Hair follicular keratinocyte (primary cell): Measurements from ENCODE around the gene SART1. TPM values are rescaled to one million over a fixed set of nuclear protein-coding genes. Genes with fewer than 3 reads are reported as not detected.

Source experiments
- total RNA-seq: library from RNA; depleted of rRNA; stranded (reverse); fragments of >200 nt; gene quantifications from 2 replicates; pipeline ENCODE4 v1.2.3, GENCODE V29; 2015

SART1 gene, protein sequence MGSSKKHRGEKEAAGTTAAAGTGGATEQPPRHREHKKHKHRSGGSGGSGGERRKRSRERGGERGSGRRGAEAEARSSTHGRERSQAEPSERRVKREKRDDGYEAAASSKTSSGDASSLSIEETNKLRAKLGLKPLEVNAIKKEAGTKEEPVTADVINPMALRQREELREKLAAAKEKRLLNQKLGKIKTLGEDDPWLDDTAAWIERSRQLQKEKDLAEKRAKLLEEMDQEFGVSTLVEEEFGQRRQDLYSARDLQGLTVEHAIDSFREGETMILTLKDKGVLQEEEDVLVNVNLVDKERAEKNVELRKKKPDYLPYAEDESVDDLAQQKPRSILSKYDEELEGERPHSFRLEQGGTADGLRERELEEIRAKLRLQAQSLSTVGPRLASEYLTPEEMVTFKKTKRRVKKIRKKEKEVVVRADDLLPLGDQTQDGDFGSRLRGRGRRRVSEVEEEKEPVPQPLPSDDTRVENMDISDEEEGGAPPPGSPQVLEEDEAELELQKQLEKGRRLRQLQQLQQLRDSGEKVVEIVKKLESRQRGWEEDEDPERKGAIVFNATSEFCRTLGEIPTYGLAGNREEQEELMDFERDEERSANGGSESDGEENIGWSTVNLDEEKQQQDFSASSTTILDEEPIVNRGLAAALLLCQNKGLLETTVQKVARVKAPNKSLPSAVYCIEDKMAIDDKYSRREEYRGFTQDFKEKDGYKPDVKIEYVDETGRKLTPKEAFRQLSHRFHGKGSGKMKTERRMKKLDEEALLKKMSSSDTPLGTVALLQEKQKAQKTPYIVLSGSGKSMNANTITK
- total RNA-seq, result 28.7 and 32.7 TPM in 2 replicates

GRCh38 chr11:65961267-65962140, at the start of gene SART1:
TSS of gene SART1 (plus strand) at chr11:65961734. CDS start at chr11:65961781, 47 bp downstream.

DNA sequence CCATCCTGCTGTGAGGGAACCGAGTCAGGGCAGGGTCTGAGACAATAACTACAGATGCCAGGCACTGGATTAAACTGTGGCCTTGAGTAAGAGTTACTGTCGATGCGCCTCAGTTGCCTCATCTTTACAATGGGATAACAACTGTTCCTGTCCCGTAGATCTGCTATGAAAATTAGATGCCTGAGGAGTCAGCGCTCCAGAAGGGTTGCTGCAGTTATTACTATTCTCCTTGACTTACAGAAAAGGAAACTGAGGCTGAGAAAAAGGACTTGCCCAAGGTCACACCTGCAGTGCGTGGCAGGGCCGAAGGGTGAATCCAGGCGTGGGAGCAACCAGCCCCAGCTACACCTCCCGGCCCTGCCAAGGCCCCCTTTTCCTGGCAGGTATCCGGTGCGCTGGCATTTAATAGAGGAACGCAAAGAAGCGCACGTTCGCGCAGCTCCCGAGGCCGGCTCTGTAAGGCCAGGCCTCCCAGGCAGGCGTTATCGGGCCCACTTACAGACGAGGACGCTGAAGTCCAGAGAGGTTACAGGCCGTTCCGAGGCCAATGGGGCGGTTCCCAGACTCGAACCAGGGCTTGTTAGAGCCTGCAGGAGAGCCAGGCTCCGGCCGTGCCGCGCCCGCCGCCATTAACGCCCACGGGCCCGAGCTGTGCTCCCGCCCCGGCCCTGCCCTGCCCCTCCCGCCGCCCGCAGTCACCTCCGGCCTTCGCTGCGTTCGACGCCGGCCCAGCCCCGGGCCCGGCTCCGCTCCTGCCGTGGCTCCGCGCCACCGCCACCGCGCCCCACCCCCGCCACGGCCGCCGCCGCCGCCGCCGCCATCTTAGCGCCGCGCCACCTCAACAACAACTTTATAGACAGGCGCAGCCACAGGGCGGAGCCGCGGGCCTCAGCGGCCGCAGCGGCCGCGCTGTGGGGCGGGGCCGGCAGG, 43.1 kb upstream of the SART1 start, which contains the start of gene C11orf68:
C11orf68 (minus strand) TSS at position 852 of the 930 bp plus-strand sequence; CDS start at position 821, 31 bp downstream.

GRCh38 chr11:65919141-65919572, 42.4 kb upstream of the SART1 start, which contains the start of gene DRAP1:
TSS of gene DRAP1 (plus strand) at chr11:65919426. CDS start at chr11:65919502, 76 bp downstream.

GRCh38 chr11:65945430-65945911, 16.1 kb upstream of the SART1 start, which contains the start of gene TSGA10IP:
TSS of gene TSGA10IP (plus strand) at chr11:65945480. CDS start at chr11:65945676, 196 bp downstream.

DNA sequence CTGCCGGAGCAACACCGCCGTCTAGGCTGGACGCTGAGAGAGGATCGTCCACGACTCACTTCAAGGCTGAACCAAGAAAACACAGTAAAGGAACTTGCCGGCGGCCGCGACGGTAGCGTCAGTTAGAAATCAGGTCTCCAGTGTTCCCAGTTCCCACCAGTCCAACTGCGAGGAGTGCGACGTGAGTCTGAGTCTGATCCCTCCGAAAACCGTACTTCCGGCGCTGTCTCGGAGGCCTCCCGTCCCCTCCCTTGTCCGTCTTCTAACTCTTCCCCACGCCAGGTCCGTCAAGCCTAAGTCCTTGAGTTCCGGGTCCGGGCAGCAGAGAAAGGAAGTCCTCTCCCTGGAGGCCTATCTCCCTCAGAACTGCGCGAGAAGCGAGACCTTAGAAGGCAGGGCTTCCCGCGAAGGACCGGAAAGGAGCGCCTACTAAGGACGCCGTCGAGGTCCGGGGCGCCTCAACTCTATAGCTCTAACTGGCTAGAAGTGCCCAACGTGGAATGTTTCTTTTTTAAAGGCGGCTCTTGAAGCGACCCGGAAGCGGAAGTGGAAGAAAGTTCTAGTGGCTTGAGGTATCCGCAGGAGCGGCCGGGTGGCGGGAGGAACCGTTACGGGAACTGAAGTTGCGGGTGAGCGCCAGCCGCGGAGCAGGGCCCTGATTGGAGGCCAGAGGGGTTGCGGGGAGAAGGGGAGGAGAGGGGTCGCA, 40.6 kb downstream of the SART1 start, which contains the start of the genes BANF1 and EIF1AD:
BANF1 (plus strand) TSS at position 562 of the 706 bp plus-strand sequence. CDS start 748 bp downstream, outside the sequence.
EIF1AD (minus strand) TSS at position 216 of the 706 bp plus-strand sequence. CDS start 1,768 bp downstream, outside the sequence.

DNA sequence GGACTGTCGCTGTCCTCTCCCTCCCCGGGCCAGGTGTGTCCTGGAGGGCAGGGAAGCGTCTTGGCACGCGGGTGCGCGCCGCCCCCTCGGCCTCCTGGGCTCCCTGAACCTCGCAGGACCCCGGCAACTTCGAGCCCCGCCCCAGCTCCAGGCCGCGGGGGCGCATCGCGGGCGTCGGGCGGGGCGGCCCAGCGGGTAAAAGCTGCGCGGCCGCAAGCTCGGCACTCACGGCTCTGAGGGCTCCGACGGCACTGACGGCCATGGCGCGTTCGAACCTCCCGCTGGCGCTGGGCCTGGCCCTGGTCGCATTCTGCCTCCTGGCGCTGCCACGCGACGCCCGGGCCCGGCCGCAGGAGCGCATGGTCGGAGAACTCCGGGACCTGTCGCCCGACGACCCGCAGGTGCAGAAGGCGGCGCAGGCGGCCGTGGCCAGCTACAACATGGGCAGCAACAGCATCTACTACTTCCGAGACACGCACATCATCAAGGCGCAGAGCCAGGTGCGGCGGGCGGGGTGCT, 50.3 kb downstream of the SART1 start, which contains the start of gene CST6:
CST6 (plus strand) TSS at position 224 of the 519 bp plus-strand sequence; CDS start at position 261, 37 bp downstream.

GRCh38 chr11:66026017-66026529, 64.5 kb downstream of the SART1 start, which contains the start of gene CATSPER1:
TSS of gene CATSPER1 (minus strand) at chr11:66026479. CDS start at chr11:66026379, 100 bp downstream.

Other genes starting within 250 kb of the SART1 start
- 38.3 and 42.5 TPM in 2 replicates for gene KAT5, start 249.5 kb upstream of the SART1 start, total RNA-seq
- 48.7 and 94.1 TPM in 2 replicates for gene RNASEH2C, start 240.9 kb upstream of the SART1 start, total RNA-seq
- gene AP5B1, start 180.8 kb upstream of the SART1 start, total RNA-seq, result 11.8 and 13.9 TPM in 2 replicates
- 0.91 and 3.8 TPM in 2 replicates for gene OVOL1, start 174.7 kb upstream of the SART1 start, total RNA-seq
- gene SNX32, start 127.8 kb upstream of the SART1 start, total RNA-seq, result 0.23 TPM in 1 of 2 replicates, not detected in the other
- 1,280 and 1,622 TPM in 2 replicates for gene CFL1, start 103.6 kb upstream of the SART1 start, total RNA-seq
- gene MUS81, start 101.3 kb upstream of the SART1 start, total RNA-seq, result 44.5 and 44.8 TPM in 2 replicates
- gene EFEMP2, start 88.9 kb upstream of the SART1 start, total RNA-seq, result 7.0 and 20.5 TPM in 2 replicates
- gene CTSW, start 81.9 kb upstream of the SART1 start, total RNA-seq, result 0.08 TPM in 1 of 2 replicates, not detected in the other
- 137 and 189 TPM in 2 replicates for gene FIBP, start 73.3 kb upstream of the SART1 start, total RNA-seq
- 101 and 124 TPM in 2 replicates for gene CCDC85B, start 71.1 kb upstream of the SART1 start, total RNA-seq
- gene FOSL1, start 61.3 kb upstream of the SART1 start, total RNA-seq, result 141 and 144 TPM in 2 replicates
- gene C11orf68, start 42.7 kb upstream of the SART1 start, total RNA-seq, result 15.5 and 17.6 TPM in 2 replicates
- gene DRAP1, start 42.3 kb upstream of the SART1 start, total RNA-seq, result 306 and 310 TPM in 2 replicates
- gene TSGA10IP, start 16.3 kb upstream of the SART1 start, total RNA-seq, result not detected in 2 replicates
- gene EIF1AD, start 40.4 kb downstream of the SART1 start, total RNA-seq, result 23.3 and 35.2 TPM in 2 replicates
- gene BANF1, start 40.8 kb downstream of the SART1 start, total RNA-seq, result 93.5 and 105 TPM in 2 replicates
- 0.34 and 1.8 TPM in 2 replicates for gene CST6, start 50.3 kb downstream of the SART1 start, total RNA-seq
- not detected in 2 replicates for gene CATSPER1, start 64.7 kb downstream of the SART1 start, total RNA-seq
- gene GAL3ST3, start 87.4 kb downstream of the SART1 start, total RNA-seq, result not detected in 2 replicates
- gene SF3B2, start 90.6 kb downstream of the SART1 start, total RNA-seq, result 132 and 152 TPM in 2 replicates
- 15.4 and 21.0 TPM in 2 replicates for gene PACS1, start 108.5 kb downstream of the SART1 start, total RNA-seq